PC-3 (cell line): ENCODE measurements around the gene LAMB4.

ENCODE experiments used
- EZH2 ChIP-seq: fragments of 300-600 bp; sonication (generic); IDR thresholded peaks from one replicate; pipeline ENCODE4 v1.6.1; 2017; ENCODE audit warnings: antibody characterized with exemption, mild to moderate bottlenecking, low read length; ENCODE audit not compliant: unreplicated experiment
- EZH2phosphoT487 ChIP-seq: fragments of 300-600 bp; sonication (generic); IDR thresholded peaks from 2 replicates; pipeline ENCODE4 v1.6.1; 2018; ENCODE audit warnings: mild to moderate bottlenecking, antibody characterized with exemption, low read length, borderline replicate concordance
- TF ChIP-seq, protein P1 (sequence below): fragments of 300-600 bp; sonication (generic); conservative IDR thresholded peaks from 2 replicates; pipeline ENCODE4 v1.5.1; 2017; ENCODE audit warnings: antibody characterized with exemption, low read depth, mild to moderate bottlenecking, low read length

DNA sequence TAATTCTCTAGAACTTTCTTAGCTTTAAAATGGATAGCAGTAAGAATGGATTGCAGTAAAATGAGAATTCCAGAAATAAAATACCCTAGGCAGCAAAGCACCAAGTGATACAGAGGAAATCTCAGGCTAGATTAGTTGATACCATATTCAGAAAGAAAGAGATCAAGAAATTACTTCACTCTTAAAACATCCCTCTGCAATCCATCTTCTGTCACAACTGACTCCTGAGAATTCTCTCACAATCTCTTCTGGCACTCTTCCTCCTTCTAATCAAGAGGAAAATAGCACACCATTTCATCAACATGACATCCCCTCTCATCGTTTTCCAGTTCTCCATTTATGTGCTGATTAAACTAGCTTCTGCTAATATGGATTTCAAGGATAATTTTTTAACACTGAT, 85.0 kb downstream of the LAMB4 start:
- TF ChIP-seq, protein P1, sequence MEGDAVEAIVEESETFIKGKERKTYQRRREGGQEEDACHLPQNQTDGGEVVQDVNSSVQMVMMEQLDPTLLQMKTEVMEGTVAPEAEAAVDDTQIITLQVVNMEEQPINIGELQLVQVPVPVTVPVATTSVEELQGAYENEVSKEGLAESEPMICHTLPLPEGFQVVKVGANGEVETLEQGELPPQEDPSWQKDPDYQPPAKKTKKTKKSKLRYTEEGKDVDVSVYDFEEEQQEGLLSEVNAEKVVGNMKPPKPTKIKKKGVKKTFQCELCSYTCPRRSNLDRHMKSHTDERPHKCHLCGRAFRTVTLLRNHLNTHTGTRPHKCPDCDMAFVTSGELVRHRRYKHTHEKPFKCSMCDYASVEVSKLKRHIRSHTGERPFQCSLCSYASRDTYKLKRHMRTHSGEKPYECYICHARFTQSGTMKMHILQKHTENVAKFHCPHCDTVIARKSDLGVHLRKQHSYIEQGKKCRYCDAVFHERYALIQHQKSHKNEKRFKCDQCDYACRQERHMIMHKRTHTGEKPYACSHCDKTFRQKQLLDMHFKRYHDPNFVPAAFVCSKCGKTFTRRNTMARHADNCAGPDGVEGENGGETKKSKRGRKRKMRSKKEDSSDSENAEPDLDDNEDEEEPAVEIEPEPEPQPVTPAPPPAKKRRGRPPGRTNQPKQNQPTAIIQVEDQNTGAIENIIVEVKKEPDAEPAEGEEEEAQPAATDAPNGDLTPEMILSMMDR: no peak
- TF ChIP-seq EZH2 (no peak), EZH2phosphoT487 (no peak)
